HG03457 (cell line): ENCODE results near the gene KCNK3.

Source experiments
- ATAC-seq: cut with Tn5 transposase; IDR thresholded peaks from one replicate; pipeline ENCODE4 v1.9.1; 2021; ENCODE audit warnings: moderate number of reproducible peaks; ENCODE audit not compliant: unreplicated experiment

KCNK3 gene

GRCh38 chr2:26687801-26688200, 4.7 kb upstream of the KCNK3 start:
- ATAC-seq = no peak

DNA sequence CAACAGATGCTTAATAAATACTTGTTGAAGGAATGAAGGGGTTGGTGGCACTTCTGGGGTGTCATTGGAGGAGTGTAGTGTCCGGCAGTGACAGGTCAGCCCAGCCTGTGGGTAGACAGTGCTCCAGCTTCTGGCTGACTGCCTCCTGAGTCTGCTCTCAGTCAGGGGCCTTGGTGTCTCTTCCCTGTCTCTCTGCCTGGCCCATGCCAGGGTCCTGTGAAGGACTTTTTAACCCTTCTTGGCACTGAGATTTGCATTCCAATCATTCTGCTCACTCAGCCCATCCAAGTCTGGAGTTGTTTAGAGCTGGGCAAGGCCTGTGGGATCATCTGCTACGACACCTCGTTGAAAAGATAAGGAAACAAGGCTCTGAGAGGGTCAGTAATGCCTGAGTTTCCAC, 1.4 kb upstream of the KCNK3 start:
- no peak for ATAC-seq

DNA sequence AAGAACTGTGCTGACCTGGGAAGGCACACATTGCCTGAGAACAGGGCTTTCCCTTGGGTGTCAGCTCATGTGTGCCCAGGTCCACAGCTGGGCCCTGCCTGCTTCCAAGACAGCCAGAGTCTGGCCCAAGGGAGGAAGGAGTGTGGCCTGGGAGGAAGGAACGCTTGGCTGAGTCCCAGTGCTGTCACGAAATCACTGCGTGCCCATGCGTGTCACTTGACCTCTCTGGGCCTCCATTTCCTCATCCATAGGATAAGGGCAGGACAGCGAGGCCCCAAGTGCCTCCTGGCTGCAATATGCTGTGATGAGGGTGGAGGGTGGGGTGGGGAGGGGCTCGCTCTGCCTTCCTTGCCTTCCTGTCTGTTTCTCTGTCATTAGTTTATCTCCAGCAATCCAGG, 642 bp upstream of the KCNK3 start:
- no peak for ATAC-seq

- ATAC-seq = no peak
These were observed 651 bp downstream of the KCNK3 start for GRCh38 chr2:26692897-26693849.

- ATAC-seq = no peak
These were observed 1.5 kb downstream of the KCNK3 start for GRCh38 chr2:26694001-26694400.

DNA sequence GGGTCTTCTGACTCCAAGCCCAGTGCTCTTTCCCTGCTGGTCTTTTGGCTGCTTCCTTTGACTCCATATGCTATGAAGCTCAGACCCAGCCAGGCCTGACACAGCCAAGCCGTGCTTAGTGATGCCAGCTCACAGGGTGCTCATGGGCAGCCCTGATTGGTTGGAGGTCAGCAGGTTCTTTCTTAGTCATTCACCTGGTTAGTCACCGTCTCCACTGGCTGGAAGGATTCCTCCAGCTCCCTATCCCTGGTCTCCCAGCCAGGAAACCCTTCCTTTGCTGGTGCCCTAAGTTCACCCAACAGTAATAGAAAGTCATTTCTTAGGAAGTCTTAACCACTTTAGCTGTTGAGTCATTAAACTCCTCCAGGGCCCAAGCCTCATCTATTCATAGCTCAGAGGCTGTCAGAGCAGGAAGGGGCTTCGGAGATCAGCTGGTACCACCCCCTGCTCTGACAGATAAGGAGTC, 3.9 kb downstream of the KCNK3 start:
- no peak for ATAC-seq

DNA sequence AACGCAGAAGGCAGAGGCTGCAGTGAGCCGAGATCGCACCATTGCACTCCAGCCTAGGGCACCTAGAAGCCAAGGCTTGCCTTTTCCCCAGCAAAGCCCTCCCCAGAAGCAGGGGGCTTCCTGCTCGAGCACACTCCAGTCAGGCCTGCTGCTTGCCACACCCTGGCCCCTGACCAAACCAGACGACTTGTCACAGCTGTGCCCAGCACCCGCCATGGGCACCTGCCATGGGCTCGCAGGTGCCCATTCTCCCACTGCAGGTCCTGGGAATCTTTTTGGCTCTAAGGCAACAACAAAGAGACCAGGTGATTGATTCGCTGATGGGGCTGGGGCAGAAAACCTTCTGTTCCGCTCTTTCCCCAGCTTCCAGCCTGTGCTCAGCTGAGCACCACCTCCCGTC, 4.9 kb downstream of the KCNK3 start:
- ATAC-seq = no peak

GRCh38 chr2:26699295-26699694, 6.8 kb downstream of the KCNK3 start:
- ATAC-seq = no peak

GRCh38 chr2:26700078-26700477, 7.6 kb downstream of the KCNK3 start:
- ATAC-seq = no peak

DNA sequence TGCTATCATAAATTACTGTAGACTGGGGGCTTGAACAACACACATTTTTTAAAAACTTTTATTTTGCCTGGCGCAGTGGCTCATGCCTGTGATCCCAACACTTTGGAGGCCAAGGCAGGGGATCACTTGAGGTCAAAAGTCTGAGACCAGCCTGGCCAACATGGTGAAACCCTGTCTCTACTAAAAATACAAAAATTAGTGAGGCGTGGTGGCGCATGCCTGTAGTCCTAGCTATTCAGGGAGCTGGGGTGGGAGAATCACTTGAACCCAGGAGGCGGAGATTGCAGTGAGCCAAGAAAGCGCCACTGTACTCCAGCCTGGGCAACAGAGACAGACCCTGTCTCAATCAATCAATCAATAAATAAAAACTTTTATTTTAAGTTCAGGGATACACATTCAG, 9.1 kb downstream of the KCNK3 start:
- no peak for ATAC-seq

DNA sequence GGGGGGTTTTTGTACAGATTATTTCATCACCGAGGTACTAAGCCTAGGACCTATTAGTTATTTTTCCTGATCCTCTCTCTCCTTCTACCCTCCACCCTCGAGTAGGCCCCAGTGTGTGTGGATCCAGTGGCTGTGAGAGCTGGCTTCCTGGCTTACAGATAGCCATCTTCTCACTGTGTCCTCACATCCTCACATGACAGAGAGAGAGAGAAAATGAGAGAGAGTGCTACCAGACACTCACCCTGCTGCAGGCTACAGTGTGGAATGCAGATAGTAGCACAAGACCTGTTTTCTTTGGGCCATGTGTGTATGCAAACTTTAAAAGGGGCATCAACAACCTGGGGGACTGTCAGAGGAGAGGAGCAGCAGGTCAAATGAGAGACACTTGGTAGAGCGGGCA, 9.5 kb downstream of the KCNK3 start:
- ATAC-seq = no peak

DNA sequence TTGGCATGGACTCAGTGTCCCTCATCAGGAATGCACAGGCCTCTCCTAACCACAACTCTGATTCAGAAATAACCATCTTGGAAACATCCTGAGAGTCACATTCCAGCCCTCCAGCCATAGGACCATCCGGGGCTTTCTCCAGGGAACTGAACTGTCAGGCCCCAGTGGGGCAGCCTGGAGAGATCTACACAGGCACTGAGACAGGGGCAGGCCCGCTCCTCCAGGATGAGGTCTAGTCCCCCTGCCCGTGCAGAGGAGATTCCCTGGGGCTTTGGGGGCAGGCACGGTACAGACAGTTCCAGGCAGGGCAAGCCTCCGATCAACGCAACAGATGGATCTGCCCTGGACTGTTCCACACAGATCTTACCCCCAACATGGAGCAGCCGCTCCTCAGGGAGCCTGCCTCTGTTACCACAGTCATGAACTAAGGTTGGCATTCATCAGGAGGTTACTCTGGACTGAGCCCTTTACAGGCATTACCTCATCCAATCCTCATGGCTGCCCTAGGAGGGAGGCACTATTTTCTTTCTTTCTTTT, 12.0 kb downstream of the KCNK3 start:
- no peak for ATAC-seq

DNA sequence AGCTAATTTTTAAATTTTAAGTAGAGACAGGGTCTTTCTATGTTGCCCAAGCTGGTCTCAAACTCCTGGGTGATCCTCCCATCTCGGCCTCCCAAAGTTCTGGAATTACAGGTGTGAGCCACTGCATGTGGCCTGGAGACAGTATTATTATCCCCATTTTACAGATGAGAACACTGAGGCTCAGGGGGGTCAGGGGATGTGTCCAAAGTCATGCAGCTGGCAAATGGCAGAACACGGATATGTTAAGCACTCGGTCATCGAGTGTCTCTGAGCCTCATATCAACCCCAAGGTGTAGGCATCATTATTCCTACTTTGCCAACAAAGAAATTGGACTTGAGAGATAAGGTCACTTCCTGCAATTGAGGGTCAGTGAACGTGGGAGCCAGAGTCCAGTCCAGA, 12.6 kb downstream of the KCNK3 start:
- ATAC-seq = no peak

GRCh38 chr2:26706093-26706492, 13.6 kb downstream of the KCNK3 start:
- ATAC-seq = no peak

DNA sequence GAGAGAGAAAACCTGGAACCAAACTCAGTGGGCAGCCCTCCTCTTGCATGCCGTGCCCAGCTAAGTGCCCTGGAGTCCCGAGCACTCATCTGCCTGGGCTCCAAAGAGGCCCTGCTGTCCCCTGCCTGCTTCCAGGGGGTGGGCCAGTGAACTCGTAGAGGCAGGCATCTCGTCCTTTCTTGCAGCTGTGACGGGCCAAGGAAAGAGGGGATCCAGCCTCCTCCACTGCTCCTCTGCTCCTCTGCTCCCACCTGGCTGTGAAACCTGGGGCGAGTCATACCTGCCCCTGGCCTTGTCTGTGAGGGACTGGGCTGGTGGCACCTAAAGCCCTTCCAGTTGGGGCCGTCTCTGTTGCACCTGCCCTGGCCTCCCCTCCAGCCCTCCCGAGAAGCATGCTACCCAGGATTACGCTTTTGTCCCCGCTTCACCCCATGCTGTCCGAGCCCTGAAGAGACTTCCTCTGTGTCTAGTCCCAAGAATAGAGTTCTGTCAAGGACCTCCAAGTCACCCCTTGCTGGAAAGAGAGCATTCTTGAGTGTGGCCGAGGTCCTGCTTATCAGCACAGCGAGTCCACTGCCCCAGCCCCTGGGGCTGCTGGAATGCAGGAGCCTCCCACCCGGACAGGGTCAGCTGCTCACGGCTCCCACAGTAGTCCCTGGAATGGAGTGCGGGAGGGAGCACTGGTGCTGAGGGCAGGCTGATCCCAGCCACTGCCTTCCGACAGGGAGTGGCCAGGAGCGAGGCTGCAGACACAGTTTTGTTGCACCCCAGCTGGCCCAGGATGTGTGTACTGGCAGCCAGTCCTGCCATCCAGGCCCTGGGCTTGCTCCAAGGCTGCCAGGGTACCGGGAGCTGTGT, 14.3 kb downstream of the KCNK3 start:
- no peak for ATAC-seq

DNA sequence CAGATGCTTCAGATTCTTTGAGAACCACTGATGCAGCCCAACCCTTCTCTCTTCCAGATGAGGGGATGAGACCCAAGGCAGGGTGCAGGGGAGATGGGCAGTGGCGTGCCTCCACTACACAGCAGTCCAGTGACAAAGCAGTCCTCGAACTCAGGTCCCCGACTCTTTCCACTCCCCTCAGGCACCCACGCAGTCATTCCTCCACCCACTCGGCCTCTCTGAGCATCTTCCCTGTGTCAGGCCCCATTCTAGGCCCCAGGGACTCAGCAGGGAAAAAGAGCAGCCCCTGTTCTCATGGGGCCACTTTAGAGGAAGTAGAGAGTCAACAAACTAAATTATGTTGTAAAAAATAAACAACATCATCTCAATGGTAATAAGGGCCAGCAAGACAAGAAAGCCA, 15.2 kb downstream of the KCNK3 start:
- no peak for ATAC-seq

- ATAC-seq = no peak
These were observed 15.9 kb downstream of the KCNK3 start for GRCh38 chr2:26708457-26708856.

GRCh38 chr2:26709323-26710110, 17.0 kb downstream of the KCNK3 start:
- no peak for ATAC-seq

DNA sequence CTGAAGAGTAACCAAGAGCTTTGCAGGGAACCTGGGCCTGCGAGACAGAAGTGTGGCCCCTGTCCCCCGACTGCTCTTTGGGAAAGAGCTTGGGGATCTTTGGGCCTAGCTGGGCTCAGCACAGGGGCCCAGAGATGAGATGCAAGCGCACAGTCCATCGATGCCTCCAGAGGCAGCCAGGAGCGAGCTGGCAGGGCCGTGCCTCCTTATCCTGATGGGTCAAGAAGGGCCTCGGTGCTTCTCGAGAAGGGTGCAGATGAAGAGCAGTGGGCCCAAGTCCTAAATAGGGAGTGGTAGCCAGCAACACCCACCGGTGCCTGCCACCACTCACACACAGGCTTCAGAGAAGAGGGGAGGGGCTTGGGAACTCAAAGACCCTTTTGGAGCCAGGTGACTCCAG, 17.6 kb downstream of the KCNK3 start:
- no peak for ATAC-seq

DNA sequence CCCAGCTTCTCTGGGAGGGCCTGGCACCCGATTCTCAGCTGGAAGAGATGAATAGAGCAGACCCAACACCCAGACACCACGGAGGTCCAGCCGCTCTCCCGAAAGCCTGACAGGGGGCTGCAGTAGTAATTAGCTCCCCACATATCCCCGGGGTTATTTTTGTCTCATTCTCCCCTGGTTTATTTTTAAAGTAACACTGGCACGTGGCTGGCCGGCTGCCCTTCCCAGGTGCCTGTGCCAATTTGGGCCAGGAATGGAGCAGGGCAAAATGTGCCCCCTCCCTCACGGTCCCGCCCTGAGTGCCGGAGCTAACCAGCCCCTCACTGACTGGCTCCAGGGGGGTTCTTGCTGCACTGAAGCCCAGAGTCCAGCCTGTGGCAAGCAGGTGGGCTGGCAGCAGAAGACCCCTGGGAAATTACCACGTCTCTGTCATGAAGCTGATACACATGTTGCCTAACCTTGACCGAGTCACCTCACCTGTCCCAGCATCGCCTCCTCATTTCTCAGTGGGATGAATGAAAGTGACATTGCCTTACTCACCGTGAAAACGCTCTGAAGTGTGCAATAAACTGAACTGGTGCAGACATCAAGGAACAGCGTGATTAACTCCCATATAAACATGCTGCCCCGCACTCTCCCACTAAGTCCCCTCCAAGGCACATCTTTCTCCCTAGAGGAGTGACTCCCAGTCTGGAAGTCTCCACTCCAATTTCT, 18.4 kb downstream of the KCNK3 start:
- no peak for ATAC-seq
